Endothelial cell of umbilical vein (primary cell): Measurements from ENCODE around the gene DTWD2. TPM values are rescaled to one million over a fixed set of nuclear protein-coding genes. Genes with fewer than 3 reads are reported as not detected.

ENCODE experiments used
- Bru-seq: library from RNA; stranded (reverse); fragments of 400-500 nt; gene quantifications from one replicate; lab custom pipeline; 2021; lab: Mats Ljungman, UMichigan
- BruChase-seq, 2 experiments: library from RNA; stranded (reverse); fragments of 400-500 nt; gene quantifications; one replicate each; lab custom pipeline; 2021; lab: Mats Ljungman, UMichigan
- BruUV-seq: library from RNA; stranded (reverse); fragments of 400-500 nt; replicated peaks from 2 replicates; lab custom pipeline; 2021; lab: Mats Ljungman, UMichigan
- CTCF ChIA-PET: fragments of 300-600, 350-600 bp; sonication (Branson Sonifier 250); formaldehyde crosslinking; loops from one replicate; lab custom pipeline; 2021; ENCODE audit warnings: antibody characterized with exemption, inconsistent platforms; lab: Charles Lee
- POLR2A ChIA-PET: fragments of 300-600, 350-600 bp; sonication (Branson Sonifier 250); formaldehyde crosslinking; loops from one replicate; lab custom pipeline; 2021; ENCODE audit warnings: antibody characterized with exemption, inconsistent platforms; lab: Charles Lee
- DNase-seq: peaks from one replicate; pipeline ENCODE4 v3.0.0-alpha.2; 2011; ENCODE audit warnings: low read depth, low spot score
- FAIRE-seq: peaks from 2 replicates; lab custom pipeline; 2011; peaks lifted over from hg19 to GRCh38; lab: Jason Lieb, UNC
- H2AFZ ChIP-seq: 2 replicates; pipeline ENCODE4 v1.6.0; 2012; ENCODE audit warnings: low read depth, low read length, control low read depth, inconsistent platforms
- H3K27ac ChIP-seq: 2 replicates; pipeline ENCODE4 v1.5.1; 2011; ENCODE audit warnings: low read depth, mild to moderate bottlenecking, control low read depth, low read length, moderate library complexity; ENCODE audit not compliant: insufficient read depth
- H3K27me3 ChIP-seq, 2 experiments: 2 replicates each; pipeline versions ENCODE4 v1.6.0 to v1.6.1; 2011; ENCODE audit warnings: low read length in 2 of 2, mixed read lengths in 1 of 2; ENCODE audit not compliant: control insufficient read depth in 2 of 2, insufficient read depth in 2 of 2
- H3K36me3 ChIP-seq, 2 experiments: 2 replicates in 1 of 2; 3 replicates in 1 of 2; pipeline ENCODE4 v1.5.1; 2011; ENCODE audit warnings: low read length in 2 of 2, mild to moderate bottlenecking in 1 of 2, moderate library complexity in 1 of 2; ENCODE audit not compliant: control insufficient read depth in 2 of 2, insufficient read depth in 2 of 2; ENCODE audit errors: extremely low read depth in 1 of 2
- H3K4me1 ChIP-seq: 3 replicates; pipeline ENCODE4 v1.5.1; 2011; ENCODE audit warnings: mild to moderate bottlenecking, low read length; ENCODE audit not compliant: control insufficient read depth, insufficient read depth; ENCODE audit errors: extremely low read depth
- H3K4me2 ChIP-seq: 2 replicates; pipeline ENCODE4 v1.6.1; 2011; ENCODE audit warnings: low read length, control low read depth, mixed read lengths; ENCODE audit not compliant: insufficient read depth
- H3K4me3 ChIP-seq, 3 experiments: fragments of 200-600 bp in 1 of 3; sonication (generic), shearing (Covaris generic) in 1 of 3; replicated peaks in 1 of 3; 2 replicates each; pipeline ENCODE4 v1.5.1; 2011 to 2016; ENCODE audit warnings: control low read depth in 3 of 3, low read length in 3 of 3, mild to moderate bottlenecking in 2 of 3, inconsistent platforms in 1 of 3, low read depth in 1 of 3, moderate library complexity in 1 of 3; ENCODE audit not compliant: insufficient read depth in 1 of 3
- H3K79me2 ChIP-seq: 2 replicates; pipeline ENCODE4 v1.6.0; 2012; ENCODE audit warnings: low read length, inconsistent platforms; ENCODE audit not compliant: control insufficient read depth, insufficient read depth
- H3K9ac ChIP-seq: replicated peaks from 2 replicates; pipeline ENCODE3; 2011; ENCODE audit warnings: low read length, control low read depth; ENCODE audit not compliant: insufficient read depth; ENCODE audit errors: extremely low read depth
- H3K9me1 ChIP-seq: replicated peaks from 3 replicates; pipeline ENCODE4 v1.6.0; 2011; ENCODE audit warnings: mild to moderate bottlenecking, low read length; ENCODE audit not compliant: control insufficient read depth, insufficient read depth; ENCODE audit errors: extremely low read depth
- H3K9me3 ChIP-seq: replicated peaks from 2 replicates; pipeline ENCODE4 v1.5.1; 2012; ENCODE audit warnings: low read length, inconsistent platforms; ENCODE audit not compliant: control insufficient read depth, insufficient read depth
- H4K20me1 ChIP-seq: replicated peaks from 2 replicates; pipeline ENCODE3; 2011; ENCODE audit warnings: mild to moderate bottlenecking, low read length; ENCODE audit not compliant: control insufficient read depth, insufficient read depth; ENCODE audit errors: extremely low read depth
- CTCF ChIP-seq, 2 donors: IDR thresholded peaks; 1 replicate in 1 of 2; 2 replicates in 1 of 2; pipeline ENCODE4 v1.5.1; 2011; ENCODE audit warnings: low read length in 2 of 2, mild to moderate bottlenecking in 2 of 2, moderate library complexity in 2 of 2, control low read depth in 1 of 2, inconsistent platforms in 1 of 2, low read depth in 1 of 2; ENCODE audit not compliant: insufficient read depth in 1 of 2; ENCODE audit errors: extremely low read depth in 1 of 2
- EZH2 ChIP-seq: IDR thresholded peaks from 2 replicates; pipeline ENCODE4 v1.6.1; 2012; ENCODE audit warnings: borderline replicate concordance, low read depth, mild to moderate bottlenecking, moderate library complexity, low read length, inconsistent platforms; ENCODE audit not compliant: severe bottlenecking
- FOS ChIP-seq: IDR thresholded peaks from 2 replicates; pipeline ENCODE4 v1.6.1; 2011; ENCODE audit warnings: mild to moderate bottlenecking, low read length, moderate library complexity, borderline replicate concordance; ENCODE audit not compliant: insufficient read depth
- JUN ChIP-seq: IDR thresholded peaks from 2 replicates; pipeline ENCODE4 v1.6.1; 2011; ENCODE audit warnings: borderline replicate concordance, low read depth; ENCODE audit not compliant: insufficient read length, insufficient read depth
- MAX ChIP-seq: IDR thresholded peaks from 2 replicates; pipeline ENCODE4 v1.6.1; 2011; ENCODE audit not compliant: insufficient read depth, insufficient read length
- dilution Hi-C: fragments of 300-500 bp; cut with MboI; formaldehyde crosslinking; loops from one replicate; pipeline ENCODE4 v1.15.0; 2019; ENCODE audit warnings: low sequenced_read_pairs; ENCODE audit not compliant: extremely low pct_ligation_motif_present
- intact Hi-C: fragments of 100-400 bp; cut with micrococcal nuclease; formaldehyde crosslinking; loops from one replicate; pipeline ENCODE4 v1.10.0; 2022
- long read RNA-seq: library from polyadenylated mRNA; stranded (forward); transcript quantifications from one replicate; pipeline ENCODE4 v2.0.0, GENCODE V29; 2021
- polyA minus RNA-seq, 3 experiments: library from RNA; depleted of rRNA, polyadenylated mRNA; stranded (reverse); fragments of >200 nt; gene quantifications; 1 replicate in 1 of 3; 2 replicates in 2 of 3; pipeline ENCODE4 v1.2.3, GENCODE V29; 2011
- polyA plus RNA-seq, 4 experiments: library from polyadenylated mRNA; depleted of rRNA in 3 of 4; stranded (reverse) in 3 of 4; unstranded in 1 of 4; fragments of >200 nt; gene quantifications; 2 replicates each; pipeline versions ENCODE4 v1.2.1 to v1.2.3, GENCODE V29; 2011 to 2012; ENCODE audit warnings: missing spikeins in 1 of 4
- total RNA-seq: library from RNA; stranded (reverse); gene quantifications from 2 replicates; pipeline ENCODE4 v1.2.3, GENCODE V29; 2021

The DTWD2 gene
- total RNA-seq, result 1.1 and 2.3 TPM in 2 replicates
- 0.99 and 1.0 TPM in 2 replicates for polyA plus RNA-seq
- 0.70 and 0.73 TPM in 2 replicates for polyA plus RNA-seq (2011; cell fraction: cytosol; rRNA removed)
- polyA plus RNA-seq (2011; cell fraction: nucleus; rRNA removed), result 0.68 and 0.70 TPM in 2 replicates
- polyA plus RNA-seq (2012), result 0.34 and 0.64 TPM in 2 replicates
- 0.90 and 1.0 TPM in 2 replicates for polyA minus RNA-seq
- 4.2 TPM for polyA minus RNA-seq (2011; cell fraction: cytosol; rRNA and poly(A)+ RNA removed)
- polyA minus RNA-seq (2011; cell fraction: nucleus; rRNA and poly(A)+ RNA removed), result 1.3 and 1.9 TPM in 2 replicates
- percentile 38 among the genes with signal in this experiment for Bru-seq, nascent RNA
- percentile 32 among the genes with signal in this experiment for BruChase-seq, experiment 1, labeled RNA remaining after a 6-hour chase
- BruChase-seq, experiment 2, labeled RNA remaining after a 2-hour chase, result percentile 33 among the genes with signal in this experiment
- long read RNA-seq, partial matches to known transcripts, result 0 of 5 reads
- long read RNA-seq, other reads (novel, unspliced or antisense), result 3 of 5 reads

- peaks cover 0 to 2% of the 10 kb centered on the region in 2 experiments for H3K27me3 ChIP-seq
- POLR2A ChIA-PET, result no interaction called here
Observed at GRCh38 chr5:118987988-118988865, at the start of gene DTWD2. DTWD2 (minus strand) TSS chr5:118988547; CDS start chr5:118988511, 36 bp downstream.

More at GRCh38 chr5:118987988-118988865, at the start of gene DTWD2:
- H3K4me1 ChIP-seq, result peaks cover 6% of the 10 kb centered on the region
- no TSS peak for BruUV-seq
- H2AFZ ChIP-seq, result peak within 1 kb of the TSS; percentile 87
- H3K36me3 ChIP-seq, result no peaks in the 10 kb centered on the region
- peak; percentile 85 for FAIRE-seq
- intact Hi-C loops (loop anchor here (1.0 to 5.0 kb wide), 8 partner anchors 82 to 1459 kb away; no protein-coding TSS in a partner anchor), dilution Hi-C loops (no loop called here)
- peak; percentile 96 for DNase-seq
- TF ChIP-seq CTCF (IDR thresholded peaks at IDR 0.05; ENCODE audit: extremely low read depth in 1 of 2, insufficient read depth in 1 of 2, low read depth in 1 of 2, low read length in 2 of 2) (peak; percentile 96 to 97), EZH2 (no peak), FOS (no peak), MAX (no peak), JUN (no peak)
- peak within 1 kb of the TSS; percentile 66 for H3K9ac ChIP-seq
- no peak within 1 kb of the TSS for H3K27ac ChIP-seq
- CTCF ChIA-PET, result interaction anchor here (0.6 to 4.6 kb wide), 48 partner anchors 9 to 514 kb away, joined by 3 to 163 read pairs (median 4); partner anchors contain the start of genes DMXL1, HSD17B4 and TNFAIP8
- no peaks in the 10 kb centered on the region for H3K9me3 ChIP-seq
- peak within 1 kb of the TSS; percentile 89 for H3K4me2 ChIP-seq
- no peaks in the 10 kb centered on the region for H3K79me2 ChIP-seq
- H3K4me3 ChIP-seq, result peak within 1 kb of the TSS; percentile 37 to 74 (median 56)
- no peaks in the 10 kb centered on the region for H3K9me1 ChIP-seq
- H4K20me1 ChIP-seq, result no peaks in the 10 kb centered on the region
